BJ (cell line): ENCODE results near the gene AXIN1. TPM values are rescaled to one million over a fixed set of nuclear protein-coding genes. Genes with fewer than 3 reads are reported as not detected.

Source experiments
- CTCF ChIA-PET: fragments of 350-600 bp; formaldehyde crosslinking; extraction: SDS; loops from one replicate; lab custom pipeline; 2021; ENCODE audit warnings: antibody characterized with exemption, inconsistent platforms; lab: Yijun Ruan, JAX
- POLR2A ChIA-PET: fragments of 300-600 bp; sonication (Branson Sonifier 250); formaldehyde crosslinking; extraction: SDS; loops from one replicate; lab custom pipeline; 2021; ENCODE audit warnings: antibody characterized with exemption; lab: Charles Lee
- DNase-seq: peaks from one replicate; pipeline ENCODE4 v3.0.0-alpha.2; 2011; ENCODE audit warnings: low read depth
- H3K27me3 ChIP-seq: 2 replicates; pipeline ENCODE4 v1.6.0; 2011; ENCODE audit warnings: low read length; ENCODE audit not compliant: control insufficient read depth, insufficient read depth
- H3K36me3 ChIP-seq: 2 replicates; pipeline ENCODE4 v1.5.1; 2011; ENCODE audit warnings: low read length; ENCODE audit not compliant: control insufficient read depth, insufficient read depth
- H3K4me3 ChIP-seq: 2 replicates; pipeline ENCODE4 v1.5.1; 2011; ENCODE audit warnings: low read depth, mild to moderate bottlenecking, control low read depth, low read length
- CTCF ChIP-seq: IDR thresholded peaks from 2 replicates; pipeline ENCODE4 v1.5.1; 2011; ENCODE audit warnings: low read depth, mild to moderate bottlenecking, control low read depth, inconsistent platforms, low read length, moderate library complexity; ENCODE audit not compliant: insufficient read depth
- polyA plus RNA-seq: library from polyadenylated mRNA; depleted of rRNA; stranded (reverse); fragments of >200 nt; gene quantifications from 2 replicates; pipeline ENCODE4 v1.2.3, GENCODE V29; 2011

The AXIN1 gene
- polyA plus RNA-seq, 1 experiment: 4.3 TPM

DNA sequence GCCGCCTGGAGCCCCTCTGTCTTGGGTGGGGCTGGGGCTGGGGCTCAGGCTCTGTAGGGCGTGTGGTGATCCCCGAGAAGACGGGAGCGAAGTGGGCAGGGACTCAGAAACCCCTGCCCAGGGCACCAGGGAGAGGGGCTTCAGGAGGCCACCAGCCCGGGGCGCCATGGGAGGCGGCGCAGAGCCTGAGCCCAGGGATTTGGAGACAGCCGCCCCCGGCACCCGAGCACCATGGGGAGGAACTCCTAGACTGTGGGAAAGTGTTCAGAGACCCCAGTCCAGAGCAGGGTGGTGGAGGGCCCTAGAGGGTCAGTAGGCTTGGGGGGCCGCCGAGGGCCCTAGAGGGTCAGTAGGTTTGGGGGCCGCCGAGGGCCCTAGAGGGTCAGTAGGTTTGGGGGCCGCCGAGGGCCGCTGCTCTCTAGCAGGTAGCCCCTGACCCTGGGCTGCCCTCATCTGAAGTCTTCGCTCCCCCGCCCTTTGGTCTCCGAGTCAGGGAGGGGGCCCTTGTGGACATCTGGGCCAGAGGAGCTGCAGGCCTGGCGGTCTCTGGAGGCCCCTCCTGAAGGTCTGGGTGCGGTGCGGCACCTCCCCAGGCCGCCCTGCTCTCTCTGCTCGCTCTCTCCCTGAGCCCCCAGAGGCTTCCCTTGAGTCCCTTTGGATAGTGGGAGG lies 71.4 kb downstream of the AXIN1 start:
- no peak for DNase-seq
- no peak overlapping the region for H3K4me3 ChIP-seq
- H3K36me3 ChIP-seq: no peaks in the 10 kb centered on the region
- POLR2A ChIA-PET: no interaction called here
- CTCF ChIA-PET: no interaction called here
- H3K27me3 ChIP-seq: no peaks in the 10 kb centered on the region; the same call in 1 of the 2 replicates
- TF ChIP-seq CTCF: no peak

GRCh38 chr16:280552-280951 lies 72.0 kb downstream of the AXIN1 start, which contains the start of gene ARHGDIG:
ARHGDIG (plus strand) TSS chr16:280591; CDS start chr16:280681, 90 bp downstream.
- POLR2A ChIA-PET: no interaction called here
- CTCF ChIA-PET: interaction anchor here (1.0 kb wide), 1 partner anchor 82 kb away, joined by 4 read pairs; no protein-coding TSS in a partner anchor
- no peak for DNase-seq
- no peaks in the 10 kb centered on the region; the same call in 1 of the 2 replicates for H3K27me3 ChIP-seq
- TF ChIP-seq CTCF: no peak
- peak within 1 kb of the TSS; percentile 16; the same call in 1 of the 2 replicates for H3K4me3 ChIP-seq
- H3K36me3 ChIP-seq: no peaks in the 10 kb centered on the region

GRCh38 chr16:280005-280460 lies 72.5 kb downstream of the AXIN1 start:
- Histone ChIP-seq H3K4me3 (no peak overlapping the region), H3K27me3 (peaks cover 1% of the 10 kb centered on the region), H3K36me3 (no peaks in the 10 kb centered on the region)
- POLR2A ChIA-PET: no interaction called here
- no peak for TF ChIP-seq CTCF
- DNase-seq: no peak
- CTCF ChIA-PET: interaction anchor here (1.0 kb wide), 1 partner anchor 82 kb away, joined by 4 read pairs; no protein-coding TSS in a partner anchor

- H3K27me3 ChIP-seq: peaks cover 2% of the 10 kb centered on the region
- H3K4me3 ChIP-seq: no peak overlapping the region
- POLR2A ChIA-PET: no interaction called here
- DNase-seq: no peak
- TF ChIP-seq CTCF: no peak
- no peaks in the 10 kb centered on the region for H3K36me3 ChIP-seq
- CTCF ChIA-PET: interaction anchor here (1.0 kb wide), 1 partner anchor 83 kb away, joined by 4 read pairs; no protein-coding TSS in a partner anchor
Observed at GRCh38 chr16:279531-279930, 73.0 kb downstream of the AXIN1 start.

DNA sequence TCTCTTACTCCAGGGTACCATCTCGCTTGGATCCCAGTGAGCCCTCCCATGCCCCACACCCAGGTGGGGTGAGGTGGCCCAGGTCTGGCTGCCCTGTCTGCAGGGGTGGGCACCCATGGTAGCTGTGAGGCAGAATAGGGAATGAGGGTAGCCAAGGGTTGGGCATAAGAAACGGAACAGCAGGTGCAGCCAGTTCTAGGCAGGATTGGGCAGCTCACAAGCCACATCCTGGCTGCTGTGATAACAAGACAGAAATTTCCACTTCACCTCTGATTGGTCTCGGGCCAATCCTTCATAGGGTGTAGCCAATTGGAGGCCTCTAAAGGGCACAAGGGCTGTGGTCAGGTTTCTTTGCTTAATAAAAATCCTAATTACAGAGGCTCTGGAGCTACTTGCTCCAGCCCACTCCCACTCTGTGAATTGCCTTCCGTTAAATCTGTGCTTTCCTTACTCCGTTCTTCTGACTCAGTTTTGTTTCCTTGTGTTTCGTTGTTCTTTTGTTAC lies 73.6 kb downstream of the AXIN1 start:
- POLR2A ChIA-PET: no interaction called here
- TF ChIP-seq CTCF: no peak
- Histone ChIP-seq H3K36me3 (no peaks in the 10 kb centered on the region), H3K27me3 (peaks cover 5% of the 10 kb centered on the region), H3K4me3 (no peak overlapping the region)
- CTCF ChIA-PET: no interaction called here
- no peak for DNase-seq
